CD4-positive, CD25-positive, alpha-beta regulatory T cell (primary cell): ENCODE measurements around the gene ADAMTS16. TPM values are rescaled to one million over a fixed set of nuclear protein-coding genes. Genes with fewer than 3 reads are reported as not detected.

Source experiments
- ATAC-seq, 2 donors: fragments of 150-1000 bp; cut with Tn5 transposase; one replicate each; pipeline ENCODE4 v1.10.0; 2021; ENCODE audit warnings: low read depth in 2 of 2, moderate number of reproducible peaks in 2 of 2, moderate library complexity in 1 of 2
- DNase-seq, 3 donors: peaks; one replicate each; pipeline versions ENCODE4 v3.0.0 to v3.0.0-alpha.2; 2012 to 2022; ENCODE audit warnings: mixed read lengths in 1 of 3
- H3K27ac ChIP-seq: one replicate; pipeline ENCODE4 v1.7.0; 2013; ENCODE audit warnings: mild to moderate bottlenecking, low read length; ENCODE audit not compliant: insufficient read depth, poor library complexity, severe bottlenecking
- H3K27me3 ChIP-seq: one replicate; pipeline ENCODE4 v1.7.0; 2013; ENCODE audit warnings: low read length; ENCODE audit not compliant: control insufficient read depth, insufficient read depth
- H3K36me3 ChIP-seq: one replicate; pipeline ENCODE4 v1.7.0; 2013; ENCODE audit warnings: mild to moderate bottlenecking, low read length, moderate library complexity; ENCODE audit not compliant: control insufficient read depth, insufficient read depth
- H3K4me1 ChIP-seq: 2 replicates; pipeline ENCODE4 v1.7.0; 2013; ENCODE audit warnings: mild to moderate bottlenecking, low read length; ENCODE audit not compliant: insufficient read depth, control insufficient read depth, poor library complexity, severe bottlenecking
- H3K4me3 ChIP-seq: one replicate; pipeline ENCODE4 v1.7.0; 2013; ENCODE audit warnings: low read depth, mild to moderate bottlenecking, low read length, moderate library complexity
- H3K9me3 ChIP-seq, 2 experiments: 1 replicate in 1 of 2; 2 replicates in 1 of 2; pipeline ENCODE4 v1.7.0; 2013; ENCODE audit warnings: low read length in 2 of 2, mild to moderate bottlenecking in 1 of 2, moderate library complexity in 1 of 2; ENCODE audit not compliant: control insufficient read depth in 2 of 2
- H3K27ac Mint-ChIP-seq, 3 donors: one replicate each; pipeline ENCODE4 v1.8.0; 2020 to 2022; ENCODE audit warnings: mild to moderate bottlenecking in 3 of 3, mixed read lengths in 3 of 3, moderate library complexity in 2 of 3
- H3K27me3 Mint-ChIP-seq: one replicate; pipeline ENCODE4 v1.8.0; 2022; ENCODE audit warnings: mild to moderate bottlenecking, mixed read lengths
- H3K36me3 Mint-ChIP-seq: one replicate; pipeline ENCODE4 v1.8.0; 2020; ENCODE audit warnings: mixed read lengths
- H3K4me1 Mint-ChIP-seq, 4 donors: one replicate each; pipeline ENCODE4 v1.8.0; 2020 to 2022; ENCODE audit warnings: mixed read lengths in 4 of 4, mild to moderate bottlenecking in 1 of 4
- H3K4me3 Mint-ChIP-seq, 4 donors: one replicate each; pipeline ENCODE4 v1.8.0; 2020 to 2022; ENCODE audit warnings: mild to moderate bottlenecking in 4 of 4, mixed read lengths in 4 of 4, moderate library complexity in 3 of 4
- H3K9me3 Mint-ChIP-seq, 7 donors: one replicate each; pipeline ENCODE4 v1.8.0; 2020 to 2022; ENCODE audit warnings: mixed read lengths in 7 of 7, mild to moderate bottlenecking in 3 of 7, moderate library complexity in 2 of 7
- polyA plus RNA-seq, 4 donors: library from polyadenylated mRNA; unstranded; fragments of 300-500 nt; fragmentation: Illumina TruSeq; gene quantifications; one replicate each; pipeline ENCODE4 v1.2.3, GENCODE V29; 2021
- total RNA-seq: library from RNA; stranded (reverse); gene quantifications from one replicate; pipeline ENCODE4 v1.2.3, GENCODE V29; 2022

ADAMTS16 gene
- total RNA-seq (not detected), polyA plus RNA-seq (not detected)

DNA sequence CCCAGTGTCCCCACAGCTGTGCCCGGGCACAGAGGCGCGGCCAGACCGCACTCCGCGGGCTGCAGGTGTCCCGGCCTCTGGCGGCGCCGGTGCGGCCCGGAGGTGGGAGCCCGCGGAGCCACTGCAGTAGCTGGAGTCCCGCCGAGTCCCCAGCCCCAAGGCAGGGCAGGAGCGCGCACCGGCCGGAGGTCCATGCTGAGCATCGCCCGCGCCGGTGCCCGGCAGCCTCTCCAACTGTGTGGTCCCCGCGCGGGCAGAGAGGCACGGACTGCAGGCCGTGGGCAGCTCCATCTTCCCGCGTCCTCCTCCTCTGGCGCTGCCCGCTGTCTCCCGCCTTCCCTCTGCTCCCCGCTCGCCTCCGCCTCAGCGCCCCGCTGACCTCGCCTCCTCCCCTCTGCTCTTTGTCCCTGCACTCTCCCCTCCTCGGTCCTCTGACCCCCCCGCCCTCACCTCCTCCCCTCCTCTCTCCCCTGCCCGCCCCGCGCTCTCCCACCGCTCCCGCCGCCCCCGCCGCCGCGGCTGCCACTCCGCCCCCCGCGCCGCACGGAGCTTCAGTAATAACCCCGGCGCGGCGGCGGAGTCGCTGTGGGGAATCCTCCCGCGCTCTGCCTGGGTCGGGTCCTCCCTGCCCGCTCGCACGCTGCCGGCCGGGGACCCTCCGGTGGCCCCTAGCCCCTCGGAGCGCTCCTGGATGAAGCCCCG is at the start of gene ADAMTS16:
Gene ADAMTS16, plus strand, starts transcription at position 554 of the 702 bp plus-strand sequence. Its CDS starts 138 bp downstream, at position 692.
- no peak for ATAC-seq
- DNase-seq, result no peak
- no peaks in the 10 kb centered on the region for H3K9me3 ChIP-seq
- no peaks in the 10 kb centered on the region for H3K36me3 ChIP-seq
- H3K27ac ChIP-seq, result no peak within 1 kb of the TSS
- H3K36me3 Mint-ChIP-seq, result no peaks in the 10 kb centered on the region
- H3K4me3 Mint-ChIP-seq, result no peak within 1 kb of the TSS
- H3K4me1 Mint-ChIP-seq, result peaks cover 0 to 11% (median 5%) of the 10 kb centered on the region in 4 donors
- peaks cover 0 to 2% (median 0%) of the 10 kb centered on the region in 7 donors for H3K9me3 Mint-ChIP-seq
- peaks cover 23% of the 10 kb centered on the region for H3K27me3 Mint-ChIP-seq
- H3K27ac Mint-ChIP-seq, result no peak within 1 kb of the TSS
- H3K4me1 ChIP-seq, result no peaks in the 10 kb centered on the region
- no peak within 1 kb of the TSS for H3K4me3 ChIP-seq
- H3K27me3 ChIP-seq, result peaks cover 6% of the 10 kb centered on the region

DNA sequence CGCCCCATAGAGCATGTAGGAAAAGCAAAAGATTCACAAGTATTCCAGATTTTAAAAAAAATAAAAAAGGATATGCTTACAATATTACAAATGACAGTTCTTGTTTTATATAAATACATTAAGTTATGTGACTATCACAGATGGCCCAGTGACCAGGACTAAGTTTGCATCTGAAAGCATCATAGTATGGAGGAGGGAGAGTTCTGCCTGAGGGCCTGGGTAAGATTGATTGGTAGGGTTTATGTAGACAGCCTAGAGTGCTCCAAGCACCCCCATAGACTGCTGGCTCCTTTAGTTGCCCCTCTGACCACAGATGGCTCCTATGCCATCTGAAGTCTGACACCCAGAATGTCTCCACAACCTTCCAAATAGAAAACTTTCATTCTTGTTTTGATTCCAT is 48.0 kb upstream of the ADAMTS16 start:
- H3K36me3 ChIP-seq, result no peaks in the 10 kb centered on the region

GRCh38 chr5:5100635-5101034 is 39.5 kb upstream of the ADAMTS16 start:
- Histone ChIP-seq H3K27me3 (no peaks in the 10 kb centered on the region), H3K4me1 (no peaks in the 10 kb centered on the region), H3K27ac (no peak overlapping the region), H3K4me3 (no peak overlapping the region), H3K9me3 (no peaks in the 10 kb centered on the region), H3K36me3 (no peaks in the 10 kb centered on the region)
- DNase-seq (no peak), ATAC-seq (no peak)
- Mint-ChIP-seq H3K27ac (no peak overlapping the region), H3K4me1 (no peaks in the 10 kb centered on the region), H3K36me3 (peaks cover 3% of the 10 kb centered on the region), H3K4me3 (no peak overlapping the region), H3K27me3 (no peaks in the 10 kb centered on the region), H3K9me3 (peaks cover 0 to 6% (median 3%) of the 10 kb centered on the region in 7 donors)

More for the DNA sequence above, 48.0 kb upstream of the ADAMTS16 start:
- H3K4me3 Mint-ChIP-seq, result no peak overlapping the region
- ATAC-seq (no peak), DNase-seq (no peak)
- no peaks in the 10 kb centered on the region for H3K4me1 Mint-ChIP-seq
- H3K36me3 Mint-ChIP-seq, result no peaks in the 10 kb centered on the region
- no peak overlapping the region for H3K27ac Mint-ChIP-seq
- Histone ChIP-seq H3K27ac (no peak overlapping the region), H3K4me3 (no peak overlapping the region), H3K4me1 (no peaks in the 10 kb centered on the region), H3K9me3 (no peaks in the 10 kb centered on the region), H3K27me3 (no peaks in the 10 kb centered on the region)
- no peaks in the 10 kb centered on the region for H3K27me3 Mint-ChIP-seq
- peaks cover 0 to 7% (median 2%) of the 10 kb centered on the region in 7 donors for H3K9me3 Mint-ChIP-seq

DNA sequence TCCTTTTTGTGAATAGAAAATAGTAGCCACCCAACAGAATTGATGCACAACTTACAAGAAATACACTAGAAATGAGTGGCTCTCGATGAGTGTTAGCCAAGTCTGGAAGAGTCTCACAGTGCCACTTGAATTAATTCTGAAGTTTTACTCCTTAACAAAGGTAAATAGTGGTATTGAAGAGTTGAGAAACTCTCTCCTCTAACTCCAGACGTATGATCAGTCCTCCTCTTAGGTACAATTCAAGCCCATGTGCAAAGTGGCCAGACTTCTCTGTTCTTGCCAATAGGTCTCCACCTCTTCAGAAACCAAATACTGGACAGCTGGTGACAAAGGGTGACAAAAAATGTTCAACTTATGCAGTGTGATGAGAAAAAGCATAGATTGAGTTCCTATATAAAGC is 38.5 kb upstream of the ADAMTS16 start:
- Mint-ChIP-seq H3K9me3 (peaks cover 0 to 6% (median 3%) of the 10 kb centered on the region in 7 donors), H3K4me3 (no peak overlapping the region), H3K36me3 (peaks cover 3% of the 10 kb centered on the region), H3K27me3 (no peaks in the 10 kb centered on the region), H3K4me1 (no peaks in the 10 kb centered on the region), H3K27ac (no peak overlapping the region)
- H3K4me1 ChIP-seq, result no peaks in the 10 kb centered on the region
- H3K4me3 ChIP-seq, result no peak overlapping the region
- no peak overlapping the region for H3K27ac ChIP-seq
- DNase-seq, result no peak
- ATAC-seq, result no peak
- H3K36me3 ChIP-seq, result no peaks in the 10 kb centered on the region
- no peaks in the 10 kb centered on the region for H3K9me3 ChIP-seq
- H3K27me3 ChIP-seq, result no peaks in the 10 kb centered on the region

DNA sequence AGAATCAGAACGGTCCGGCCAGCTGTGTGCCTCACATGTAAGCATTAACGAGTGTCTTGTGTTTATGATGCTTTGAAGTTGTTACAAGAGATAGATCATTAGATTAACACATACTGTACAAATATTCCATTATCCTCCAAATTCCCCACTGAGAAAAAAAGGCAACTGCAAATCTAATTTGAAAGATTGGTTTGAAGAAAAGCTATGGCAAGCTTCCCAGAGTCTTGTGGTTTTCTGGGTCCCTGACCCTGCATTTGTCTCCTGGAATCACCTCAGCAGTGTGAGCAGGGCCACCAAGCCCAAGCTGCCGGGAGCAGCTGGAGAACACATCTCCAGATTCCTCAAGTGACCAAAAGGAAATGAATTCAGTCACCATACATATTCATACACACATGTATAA is 36.9 kb upstream of the ADAMTS16 start:
- no peak overlapping the region for H3K27ac ChIP-seq
- no peak overlapping the region for H3K4me3 ChIP-seq
- Mint-ChIP-seq H3K27ac (no peak overlapping the region), H3K4me1 (no peaks in the 10 kb centered on the region), H3K4me3 (no peak overlapping the region), H3K27me3 (no peaks in the 10 kb centered on the region), H3K36me3 (peaks cover 3% of the 10 kb centered on the region), H3K9me3 (peaks cover 0 to 6% (median 3%) of the 10 kb centered on the region in 7 donors)
- no peaks in the 10 kb centered on the region for H3K36me3 ChIP-seq
- no peaks in the 10 kb centered on the region for H3K9me3 ChIP-seq
- no peaks in the 10 kb centered on the region for H3K4me1 ChIP-seq
- H3K27me3 ChIP-seq, result no peaks in the 10 kb centered on the region
- no peak for ATAC-seq
- DNase-seq, result no peak

DNA sequence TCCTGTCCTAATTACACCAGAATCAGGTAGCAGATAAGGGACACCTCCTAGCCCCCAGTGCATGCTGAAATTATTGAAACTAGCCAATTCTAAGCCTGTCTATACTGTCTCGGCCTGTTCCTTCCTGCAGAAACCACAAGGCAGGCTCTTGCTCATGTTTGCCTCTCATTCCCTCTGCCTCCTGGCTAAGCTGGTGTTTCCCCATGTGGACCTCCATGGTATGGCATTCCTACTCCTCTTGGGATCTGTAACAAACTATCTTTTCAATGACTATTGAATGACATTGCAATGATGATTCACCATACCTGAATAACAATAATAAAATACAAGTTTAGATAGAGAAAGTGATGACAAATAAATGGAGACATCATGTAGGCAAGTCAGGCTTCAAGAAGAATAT is 35.6 kb upstream of the ADAMTS16 start:
- H3K4me3 Mint-ChIP-seq, result no peak overlapping the region
- Histone ChIP-seq H3K27me3 (no peaks in the 10 kb centered on the region), H3K4me3 (no peak overlapping the region), H3K9me3 (no peaks in the 10 kb centered on the region), H3K27ac (no peak overlapping the region), H3K4me1 (no peaks in the 10 kb centered on the region), H3K36me3 (no peaks in the 10 kb centered on the region)
- H3K36me3 Mint-ChIP-seq, result peaks cover 3% of the 10 kb centered on the region
- H3K4me1 Mint-ChIP-seq, result no peaks in the 10 kb centered on the region
- DNase-seq (no peak), ATAC-seq (no peak)
- peaks cover 0 to 6% (median 3%) of the 10 kb centered on the region in 7 donors for H3K9me3 Mint-ChIP-seq
- no peaks in the 10 kb centered on the region for H3K27me3 Mint-ChIP-seq
- H3K27ac Mint-ChIP-seq, result no peak overlapping the region

- DNase-seq (no peak), ATAC-seq (no peak)
- Mint-ChIP-seq H3K27me3 (no peaks in the 10 kb centered on the region), H3K9me3 (peaks cover 0 to 6% (median 3%) of the 10 kb centered on the region in 7 donors), H3K36me3 (peaks cover 3% of the 10 kb centered on the region), H3K27ac (no peak overlapping the region), H3K4me1 (no peaks in the 10 kb centered on the region), H3K4me3 (no peak overlapping the region)
- Histone ChIP-seq H3K27ac (no peak overlapping the region), H3K36me3 (no peaks in the 10 kb centered on the region), H3K9me3 (no peaks in the 10 kb centered on the region), H3K27me3 (no peaks in the 10 kb centered on the region), H3K4me1 (no peaks in the 10 kb centered on the region), H3K4me3 (no peak overlapping the region)
Measured at GRCh38 chr5:5105531-5105930, 34.6 kb upstream of the ADAMTS16 start.

- H3K27ac Mint-ChIP-seq, result no peak overlapping the region
- no peak overlapping the region for H3K27ac ChIP-seq
- no peaks in the 10 kb centered on the region for H3K36me3 ChIP-seq
- no peaks in the 10 kb centered on the region for H3K36me3 Mint-ChIP-seq
- H3K4me3 ChIP-seq, result no peak overlapping the region
- no peaks in the 10 kb centered on the region for H3K4me1 ChIP-seq
- peaks cover 0 to 21% (median 6%) of the 10 kb centered on the region in 7 donors for H3K9me3 Mint-ChIP-seq
- no peaks in the 10 kb centered on the region for H3K27me3 ChIP-seq
- DNase-seq (no peak), ATAC-seq (no peak)
- H3K27me3 Mint-ChIP-seq, result peaks cover 4% of the 10 kb centered on the region
- H3K9me3 ChIP-seq, result no peaks in the 10 kb centered on the region
- no peaks in the 10 kb centered on the region for H3K4me1 Mint-ChIP-seq
- H3K4me3 Mint-ChIP-seq, result no peak overlapping the region
Measured at GRCh38 chr5:5116956-5117355, 23.2 kb upstream of the ADAMTS16 start.
